VCaP (cell line): ENCODE measurements around the gene MEIS1.
A peak's percentile ranks its signal among the peaks of the same experiment; 100 is the strongest.

Source experiments
- H3K27ac ChIP-seq: fragments of 450-650 bp; 2 replicates; pipeline ENCODE4 v1.5.1; 2017
- TF ChIP-seq, protein P1 (sequence below): fragments of 450-650 bp; conservative IDR thresholded peaks from 2 replicates; pipeline ENCODE4 v1.5.1; 2017; ENCODE audit warnings: mild to moderate bottlenecking, moderate library complexity

MEIS1 gene

DNA sequence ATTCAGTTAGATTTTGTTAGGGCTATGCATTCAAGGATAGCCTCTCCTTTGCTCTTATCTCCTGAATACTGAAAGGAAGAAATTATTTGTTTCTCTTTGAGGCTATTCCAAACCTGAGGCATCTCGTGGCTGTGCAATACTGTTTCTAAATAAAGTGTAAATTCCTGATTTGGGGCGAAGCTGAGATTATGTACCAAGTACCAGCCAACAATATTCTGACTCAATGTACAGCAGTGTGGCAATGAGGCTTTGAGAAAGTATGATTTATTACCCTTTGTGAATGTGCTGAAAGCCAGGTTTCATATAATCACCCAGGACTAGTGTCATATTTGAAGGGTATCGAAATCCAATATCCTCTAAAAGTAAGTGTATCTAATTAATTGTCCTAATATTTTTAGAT lies 113.5 kb downstream of the MEIS1 start:
- H3K27ac ChIP-seq: no peak overlapping the region
- TF ChIP-seq, protein P1, sequence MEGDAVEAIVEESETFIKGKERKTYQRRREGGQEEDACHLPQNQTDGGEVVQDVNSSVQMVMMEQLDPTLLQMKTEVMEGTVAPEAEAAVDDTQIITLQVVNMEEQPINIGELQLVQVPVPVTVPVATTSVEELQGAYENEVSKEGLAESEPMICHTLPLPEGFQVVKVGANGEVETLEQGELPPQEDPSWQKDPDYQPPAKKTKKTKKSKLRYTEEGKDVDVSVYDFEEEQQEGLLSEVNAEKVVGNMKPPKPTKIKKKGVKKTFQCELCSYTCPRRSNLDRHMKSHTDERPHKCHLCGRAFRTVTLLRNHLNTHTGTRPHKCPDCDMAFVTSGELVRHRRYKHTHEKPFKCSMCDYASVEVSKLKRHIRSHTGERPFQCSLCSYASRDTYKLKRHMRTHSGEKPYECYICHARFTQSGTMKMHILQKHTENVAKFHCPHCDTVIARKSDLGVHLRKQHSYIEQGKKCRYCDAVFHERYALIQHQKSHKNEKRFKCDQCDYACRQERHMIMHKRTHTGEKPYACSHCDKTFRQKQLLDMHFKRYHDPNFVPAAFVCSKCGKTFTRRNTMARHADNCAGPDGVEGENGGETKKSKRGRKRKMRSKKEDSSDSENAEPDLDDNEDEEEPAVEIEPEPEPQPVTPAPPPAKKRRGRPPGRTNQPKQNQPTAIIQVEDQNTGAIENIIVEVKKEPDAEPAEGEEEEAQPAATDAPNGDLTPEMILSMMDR: no peak

DNA sequence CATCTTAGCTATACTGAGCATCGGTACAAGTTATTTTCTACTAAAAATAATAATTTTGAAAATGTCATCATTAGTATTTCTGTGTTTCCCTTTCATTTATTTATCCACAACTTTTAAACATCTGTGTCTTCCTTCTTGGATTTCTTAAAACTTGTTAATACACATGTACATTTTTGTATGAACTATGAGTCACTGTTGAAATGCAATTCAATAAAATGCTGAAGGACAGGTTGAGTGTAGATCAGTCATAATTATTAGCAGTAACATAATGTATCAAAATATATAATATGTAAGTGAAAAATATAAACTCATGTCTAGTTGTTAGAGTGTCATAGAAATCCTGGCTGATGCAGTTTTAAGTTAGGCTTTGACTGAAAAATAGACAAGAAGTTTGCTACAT lies 115.9 kb downstream of the MEIS1 start:
- no peak overlapping the region for H3K27ac ChIP-seq
- TF ChIP-seq, protein P1: no peak

DNA sequence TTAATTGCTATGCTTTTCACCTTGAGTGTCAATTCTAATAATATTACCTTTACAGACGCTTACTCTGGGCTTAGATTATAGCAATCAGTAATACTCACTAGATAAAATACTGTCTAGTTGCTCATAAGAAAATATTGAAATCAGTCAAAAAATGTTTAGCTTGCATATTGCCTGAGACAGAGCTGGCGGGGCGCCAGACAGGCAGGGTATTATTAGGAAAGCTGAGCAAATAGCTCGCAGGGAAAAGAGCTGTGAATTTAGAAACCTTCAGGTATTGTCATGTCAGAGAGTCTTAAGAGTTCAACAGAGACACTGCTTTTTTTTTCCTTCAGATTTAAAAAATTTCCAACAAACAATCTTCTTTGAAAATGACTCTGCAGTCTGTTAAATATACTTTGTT lies 118.4 kb downstream of the MEIS1 start:
- TF ChIP-seq, protein P1: no peak
- 0 out of 2 replicates have a peak overlapping the region, but pooled peaks have one; percentile 8 for H3K27ac ChIP-seq

DNA sequence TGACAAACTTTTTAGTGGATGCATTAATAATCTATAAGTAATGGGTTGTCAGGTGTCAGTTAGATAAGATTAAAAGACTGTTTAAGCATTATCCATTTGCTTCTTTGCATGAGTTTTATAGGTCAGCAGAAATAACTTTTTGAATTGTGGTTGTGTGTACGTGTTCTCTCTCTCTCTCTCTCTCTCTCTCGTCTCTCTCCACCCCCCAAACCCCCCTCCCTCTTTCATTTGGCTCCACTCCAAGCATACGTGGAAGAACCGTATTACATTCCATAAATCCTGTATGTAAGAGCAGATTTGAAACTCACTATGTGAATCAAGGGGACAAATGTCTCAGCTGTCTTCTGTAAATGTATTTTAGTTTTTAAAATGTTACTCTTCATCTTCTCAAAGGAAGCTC lies 120.2 kb downstream of the MEIS1 start:
- TF ChIP-seq, protein P1: no peak
- H3K27ac ChIP-seq: peak overlapping the region; percentile 23; the same call in 1 of the 2 replicates

DNA sequence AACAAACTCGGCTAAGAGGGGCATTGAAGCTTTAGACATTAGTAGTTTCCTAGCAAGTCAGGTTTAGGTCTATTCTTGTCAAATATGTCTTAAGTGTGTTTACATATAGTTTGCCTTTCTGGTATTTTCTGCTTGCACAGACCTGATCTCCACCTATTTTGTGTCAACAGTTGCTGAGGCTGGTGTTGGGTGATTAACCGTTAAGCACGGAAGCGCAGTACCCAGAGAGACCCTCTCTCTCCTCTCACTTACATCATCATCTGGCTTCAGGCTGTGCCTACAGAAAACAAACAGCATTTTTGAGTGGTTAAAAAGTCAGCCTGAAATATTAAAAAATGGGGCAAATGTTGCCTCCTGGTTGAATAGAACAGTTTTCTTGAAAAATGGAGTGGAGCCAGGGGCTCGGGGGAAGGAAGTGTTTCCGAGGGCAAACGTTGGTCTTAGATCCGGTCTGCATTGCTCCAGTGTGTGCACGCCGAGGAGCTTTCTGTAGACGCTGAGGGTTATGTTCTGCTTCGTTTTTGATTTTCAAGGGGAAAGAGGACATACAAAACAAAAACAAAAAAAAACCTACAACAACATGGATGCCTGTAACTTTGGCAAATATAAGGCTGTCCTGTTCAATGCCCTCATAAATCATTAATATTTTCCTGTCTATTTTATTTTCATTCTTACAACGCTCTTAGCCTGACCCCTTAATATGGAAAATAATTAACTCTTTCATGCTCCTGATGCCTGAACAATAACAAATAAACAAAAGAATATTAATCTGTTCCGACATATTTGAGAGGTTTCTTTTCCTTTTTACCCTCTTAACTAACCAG lies 120.8 kb downstream of the MEIS1 start:
- peak overlapping the region; percentile 23; the same call in 1 of the 2 replicates for H3K27ac ChIP-seq
- TF ChIP-seq, protein P1: no peak

DNA sequence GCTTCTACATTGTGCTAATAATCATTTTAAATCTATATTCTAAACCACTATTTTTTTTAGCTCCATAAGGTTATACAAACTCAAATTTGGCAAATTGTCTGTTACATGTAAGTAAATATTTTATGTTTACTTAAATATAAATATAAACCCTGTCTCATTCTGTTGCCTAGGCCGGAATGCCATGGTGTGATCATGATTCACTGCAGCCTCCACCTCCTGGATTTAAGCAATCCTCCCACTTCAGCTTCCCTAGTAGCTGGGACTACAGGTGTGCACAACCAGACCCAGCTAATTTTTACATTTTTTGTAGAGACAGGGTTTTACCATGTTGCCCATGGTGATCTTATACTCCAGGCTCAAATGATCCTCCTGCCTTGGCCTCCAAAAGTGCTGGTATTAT lies 124.7 kb downstream of the MEIS1 start:
- TF ChIP-seq, protein P1: no peak
- no peak overlapping the region for H3K27ac ChIP-seq

DNA sequence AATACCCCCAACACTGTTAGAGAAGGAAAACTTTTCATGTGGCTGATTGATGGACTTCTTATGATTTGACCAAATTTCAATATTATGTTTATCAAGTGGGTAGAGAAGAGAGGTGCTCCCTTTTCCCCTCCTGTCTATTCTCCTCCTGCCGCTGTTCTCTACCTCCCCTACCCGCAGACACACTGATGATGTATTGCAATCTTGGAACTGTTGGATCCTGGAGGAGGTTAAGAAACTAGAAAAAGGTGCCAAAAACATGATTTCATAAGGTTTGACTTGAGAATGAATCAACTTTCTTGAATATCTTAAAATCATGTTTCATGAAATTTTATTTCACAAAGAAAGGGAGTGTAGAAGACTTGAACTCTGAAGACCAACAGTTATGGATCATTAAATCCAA lies 125.8 kb downstream of the MEIS1 start:
- H3K27ac ChIP-seq: no peak overlapping the region
- TF ChIP-seq, protein P1: no peak
